B cell (primary cell): ENCODE results near the gene RNF112.

Experiments
- CTCF ChIP-seq: fragments of 200-600 bp; IDR thresholded peaks from one replicate; pipeline ENCODE4 v1.8.0; 2022; ENCODE audit warnings: antibody characterized with exemption, mild to moderate bottlenecking
- EZH2 ChIP-seq: IDR thresholded peaks from 2 replicates; pipeline ENCODE4 v1.6.1; 2012; ENCODE audit warnings: borderline replicate concordance, low read depth, mild to moderate bottlenecking, moderate library complexity, low read length; ENCODE audit not compliant: insufficient read depth, poor library complexity, severe bottlenecking

- no peak for TF ChIP-seq EZH2
- TF ChIP-seq CTCF: no peak
Observed at GRCh38 chr17:19442731-19443130, 31.7 kb downstream of the RNF112 start.
